K562 (cell line): ENCODE measurements around the gene RAB3C. TPM values are rescaled to one million over a fixed set of nuclear protein-coding genes. Genes with fewer than 3 reads are reported as not detected.

ENCODE experiments used
- ATAC-seq: fragments of 200-7000 bp; cut with Tn5 transposase; 3 replicates; pipeline ENCODE4 v1.9.1; 2020; ENCODE audit warnings: moderate library complexity
- BruUV-seq: library from RNA; stranded (reverse); fragments of 400-500 nt; replicated peaks from 2 replicates; lab custom pipeline; 2021; lab: Mats Ljungman, UMichigan
- CTCF ChIA-PET: fragments of 300-600 bp; formaldehyde crosslinking; extraction: SDS; loops from one replicate; lab custom pipeline; 2021; ENCODE audit warnings: low intra/inter-chr PET ratio; lab: Yijun Ruan, JAX
- POLR2A ChIA-PET: fragments of 300-600, 350-650 bp; sonication (Branson Sonifier 250); formaldehyde crosslinking; extraction: SDS; loops from one replicate; lab custom pipeline; 2021; ENCODE audit warnings: antibody characterized with exemption, inconsistent platforms; lab: Yijun Ruan, JAX
- DNase-seq, 4 experiments: peaks; one replicate each; pipeline versions ENCODE4 v3.0.0 to v3.0.0-alpha.2; 2011 to 2018; ENCODE audit warnings: low spot score in 3 of 4, mixed read lengths in 3 of 4; ENCODE audit errors: extremely low read depth in 1 of 4
- FAIRE-seq: peaks from 2 replicates; lab custom pipeline; 2011; peaks lifted over from hg19 to GRCh38; lab: Jason Lieb, UNC
- H2AFZ ChIP-seq: 2 replicates; pipeline ENCODE4 v1.6.0; 2011; ENCODE audit warnings: low read depth, low read length, control low read depth, inconsistent platforms
- H3K27ac ChIP-seq: fragments of 200-600 bp; 3 replicates; pipeline ENCODE4 v1.8.0; 2011; ENCODE audit warnings: low read depth, mild to moderate bottlenecking, control low read depth, inconsistent platforms, low read length, moderate library complexity, mixed read lengths; ENCODE audit errors: extremely low read depth
- H3K27me3 ChIP-seq, 2 experiments: fragments of 300-600 bp in 1 of 2; 2 replicates in 1 of 2; 3 replicates in 1 of 2; pipeline versions ENCODE4 v1.6.0 to v1.8.0; 2011; ENCODE audit warnings: inconsistent platforms in 2 of 2, low read length in 2 of 2, mild to moderate bottlenecking in 1 of 2, mixed read lengths in 1 of 2, moderate library complexity in 1 of 2; ENCODE audit not compliant: control insufficient read depth in 2 of 2, insufficient read depth in 2 of 2
- H3K36me3 ChIP-seq: fragments of 300-600 bp; 3 replicates; pipeline ENCODE4 v1.8.0; 2011; ENCODE audit warnings: mild to moderate bottlenecking, low read length, inconsistent platforms; ENCODE audit not compliant: control insufficient read depth, insufficient read depth
- H3K4me1 ChIP-seq, 2 experiments: fragments of 200-600 bp in 1 of 2; replicated peaks in 1 of 2; 2 replicates in 1 of 2; 3 replicates in 1 of 2; pipeline versions ENCODE4 v1.5.1 to v1.8.0; 2011; ENCODE audit warnings: inconsistent platforms in 2 of 2, low read length in 2 of 2, mild to moderate bottlenecking in 1 of 2, mixed read lengths in 1 of 2, moderate library complexity in 1 of 2; ENCODE audit not compliant: control insufficient read depth in 2 of 2, insufficient read depth in 2 of 2
- H3K4me2 ChIP-seq: 2 replicates; pipeline ENCODE4 v1.6.1; 2011; ENCODE audit warnings: low read length, control low read depth, inconsistent platforms, mixed read lengths; ENCODE audit not compliant: insufficient read depth
- H3K4me3 ChIP-seq: fragments of 200-600 bp; sonication (generic), shearing (Covaris generic); 2 replicates; pipeline ENCODE4 v1.5.1; 2016; ENCODE audit warnings: control low read depth, inconsistent platforms
- H3K79me2 ChIP-seq: fragments of 200-600 bp; 3 replicates; pipeline ENCODE4 v1.8.0; 2011; ENCODE audit warnings: low read length, inconsistent platforms; ENCODE audit not compliant: control insufficient read depth, insufficient read depth
- H3K9ac ChIP-seq, 2 experiments: 2 replicates each; pipeline versions ENCODE4 v1.6.0 to v1.6.1; 2011; ENCODE audit warnings: low read depth in 2 of 2, low read length in 2 of 2, control low read depth in 1 of 2, inconsistent platforms in 1 of 2, mild to moderate bottlenecking in 1 of 2, mixed read lengths in 1 of 2; ENCODE audit not compliant: insufficient read depth in 1 of 2
- H3K9me1 ChIP-seq: one replicate; pipeline ENCODE4 v1.6.0; 2011; ENCODE audit warnings: inconsistent platforms, mild to moderate bottlenecking, low read length, moderate library complexity; ENCODE audit not compliant: control insufficient read depth, insufficient read depth
- H3K9me3 ChIP-seq: replicated peaks from 2 replicates; pipeline ENCODE4 v1.5.1; 2011; ENCODE audit warnings: low read depth, low read length, inconsistent platforms; ENCODE audit not compliant: control insufficient read depth, insufficient read depth
- H4K20me1 ChIP-seq: replicated peaks from 2 replicates; pipeline ENCODE4 v1.6.1; 2011; ENCODE audit warnings: low read length, inconsistent platforms, mixed read lengths; ENCODE audit not compliant: control insufficient read depth, insufficient read depth
- HIVEP1 ChIP-seq: fragments of 250-450 bp; sonication (Bioruptor Pico); IDR thresholded peaks from 2 replicates; pipeline ENCODE4 v1.4.0; 2020; ENCODE audit warnings: mild to moderate bottlenecking
- SRSF3 ChIP-seq: fragments of 200-400 bp; formaldehyde crosslinking; IDR thresholded peaks from 2 replicates; pipeline ENCODE4 v1.6.1; 2016; ENCODE audit warnings: mild to moderate bottlenecking, low read length, moderate library complexity; ENCODE audit not compliant: insufficient read depth
- WGBS: fragments of 100-300 bp; shearing (Covaris generic); methylation state at CpG from one replicate; pipeline ENCODE4 v1.1.6; 2016; ENCODE audit warnings: low coverage, mixed read lengths; ENCODE audit not compliant: insufficient coverage; ENCODE audit errors: missing lambda C conversion rate; 5-methylcytosine and 5-hydroxymethylcytosine counted together
- in situ Hi-C: fragments of 300-500 bp; cut with MboI; formaldehyde crosslinking; loops from 4 replicates; pipeline ENCODE4 v1.15.0; 2018; ENCODE audit warnings: inconsistent platforms, mixed read lengths
- intact Hi-C: fragments of 100-400 bp; cut with micrococcal nuclease; formaldehyde crosslinking; loops from 2 replicates; pipeline ENCODE4 v1.14.2; 2022
- polyA plus RNA-seq, 8 experiments: library from polyadenylated mRNA; depleted of rRNA in 4 of 8; stranded (reverse) in 5 of 8; unstranded in 3 of 8; fragments of >200 nt; fragmentation: Nextera tagmentation in 2 of 8; fragmentation: Illumina TruSeq in 1 of 8; extraction: Ambion mirVana in 2 of 8; extraction: Trizol in 1 of 8; gene quantifications; 2 replicates each; pipeline versions ENCODE4 v1.2.1 to v1.2.3, GENCODE V29; 2011 to 2014; ENCODE audit warnings: inconsistent platforms in 1 of 8, missing spikeins in 1 of 8
- total RNA-seq, 7 experiments: library from RNA; depleted of rRNA in 6 of 7; stranded (reverse); fragments of >200 nt in 6 of 7; fragmentation: Illumina TruSeq in 2 of 7; extraction: Trizol in 2 of 7; gene quantifications; 2 replicates each; pipeline versions ENCODE4 v1.2.1 to v1.2.3, GENCODE V29; 2011 to 2021; ENCODE audit warnings: low replicate concordance in 1 of 7
- TF ChIP-seq, protein P1 (sequence below): fragments of 450-650 bp; conservative IDR thresholded peaks from 2 replicates; pipeline ENCODE4 v1.6.1; 2016; ENCODE audit warnings: missing genetic modification characterization, low read depth, mild to moderate bottlenecking, missing compliant biosample characterization, moderate library complexity
- TF ChIP-seq, protein P2 (sequence below), 2 experiments: fragments of 450-650 bp in 1 of 2; sonication (generic) in 1 of 2; formaldehyde crosslinking in 1 of 2; IDR thresholded peaks; 2 replicates each; pipeline versions ENCODE4 v1.7.1 to v1.9.0; 2016 to 2022; ENCODE audit warnings: inconsistent platforms in 1 of 2, mild to moderate bottlenecking in 1 of 2, missing genetic modification reagents in 1 of 2
- TF ChIP-seq, protein P3 (sequence below): fragments of 250-450 bp; sonication (Bioruptor Pico); IDR thresholded peaks from 2 replicates; pipeline ENCODE4 v1.5.1; 2021; ENCODE audit warnings: mild to moderate bottlenecking

The RAB3C gene
- total and polyA plus RNA-seq, 9 of the 15 experiments (the other 6 are each of a cell fraction or from before 2014, with no cell fraction given) = not detected

DNA sequence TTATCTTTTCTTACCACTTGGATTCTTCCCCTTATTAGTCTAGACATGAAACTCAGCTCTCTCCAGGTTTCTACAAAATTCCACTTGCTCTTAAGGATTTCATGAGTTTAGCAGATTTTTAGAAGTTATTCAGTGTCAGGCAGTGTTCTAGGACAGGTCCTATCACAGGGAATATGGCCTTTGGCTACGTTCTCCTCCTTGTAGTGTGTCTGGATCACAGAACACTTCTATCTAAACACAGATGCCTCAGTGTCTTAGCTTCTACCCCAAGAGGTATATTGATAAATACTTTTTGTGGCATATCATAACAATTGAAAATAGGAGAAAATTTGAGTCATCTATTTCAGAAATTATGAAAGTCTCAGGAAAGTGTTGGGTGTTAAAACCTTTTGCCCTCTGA lies 15.6 kb downstream of the RAB3C start:
- Histone ChIP-seq H3K4me2 (no peak overlapping the region), H3K79me2 (no peaks in the 10 kb centered on the region), H3K4me1 (no peaks in the 10 kb centered on the region), H4K20me1 (no peaks in the 10 kb centered on the region), H3K27me3 (no peaks in the 10 kb centered on the region), H3K27ac (no peak overlapping the region), H2AFZ (no peak overlapping the region), H3K9me3 (no peaks in the 10 kb centered on the region), H3K4me3 (no peak overlapping the region), H3K9me1 (no peaks in the 10 kb centered on the region), H3K9ac (no peak overlapping the region), H3K36me3 (no peaks in the 10 kb centered on the region)
- in situ Hi-C loops (no loop called here), intact Hi-C loops (no loop called here)
- ATAC-seq (no peak), DNase-seq (no peak), FAIRE-seq (no peak)
- 0% methylated on average over 1 of the region's 1 CpG for WGBS
- BruUV-seq = no TSS peak
- POLR2A ChIA-PET = no interaction called here
- TF ChIP-seq, protein P1, sequence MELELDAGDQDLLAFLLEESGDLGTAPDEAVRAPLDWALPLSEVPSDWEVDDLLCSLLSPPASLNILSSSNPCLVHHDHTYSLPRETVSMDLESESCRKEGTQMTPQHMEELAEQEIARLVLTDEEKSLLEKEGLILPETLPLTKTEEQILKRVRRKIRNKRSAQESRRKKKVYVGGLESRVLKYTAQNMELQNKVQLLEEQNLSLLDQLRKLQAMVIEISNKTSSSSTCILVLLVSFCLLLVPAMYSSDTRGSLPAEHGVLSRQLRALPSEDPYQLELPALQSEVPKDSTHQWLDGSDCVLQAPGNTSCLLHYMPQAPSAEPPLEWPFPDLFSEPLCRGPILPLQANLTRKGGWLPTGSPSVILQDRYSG (tag) = no peak
- no peak for TF ChIP-seq SRSF3
- TF ChIP-seq, protein P2, sequence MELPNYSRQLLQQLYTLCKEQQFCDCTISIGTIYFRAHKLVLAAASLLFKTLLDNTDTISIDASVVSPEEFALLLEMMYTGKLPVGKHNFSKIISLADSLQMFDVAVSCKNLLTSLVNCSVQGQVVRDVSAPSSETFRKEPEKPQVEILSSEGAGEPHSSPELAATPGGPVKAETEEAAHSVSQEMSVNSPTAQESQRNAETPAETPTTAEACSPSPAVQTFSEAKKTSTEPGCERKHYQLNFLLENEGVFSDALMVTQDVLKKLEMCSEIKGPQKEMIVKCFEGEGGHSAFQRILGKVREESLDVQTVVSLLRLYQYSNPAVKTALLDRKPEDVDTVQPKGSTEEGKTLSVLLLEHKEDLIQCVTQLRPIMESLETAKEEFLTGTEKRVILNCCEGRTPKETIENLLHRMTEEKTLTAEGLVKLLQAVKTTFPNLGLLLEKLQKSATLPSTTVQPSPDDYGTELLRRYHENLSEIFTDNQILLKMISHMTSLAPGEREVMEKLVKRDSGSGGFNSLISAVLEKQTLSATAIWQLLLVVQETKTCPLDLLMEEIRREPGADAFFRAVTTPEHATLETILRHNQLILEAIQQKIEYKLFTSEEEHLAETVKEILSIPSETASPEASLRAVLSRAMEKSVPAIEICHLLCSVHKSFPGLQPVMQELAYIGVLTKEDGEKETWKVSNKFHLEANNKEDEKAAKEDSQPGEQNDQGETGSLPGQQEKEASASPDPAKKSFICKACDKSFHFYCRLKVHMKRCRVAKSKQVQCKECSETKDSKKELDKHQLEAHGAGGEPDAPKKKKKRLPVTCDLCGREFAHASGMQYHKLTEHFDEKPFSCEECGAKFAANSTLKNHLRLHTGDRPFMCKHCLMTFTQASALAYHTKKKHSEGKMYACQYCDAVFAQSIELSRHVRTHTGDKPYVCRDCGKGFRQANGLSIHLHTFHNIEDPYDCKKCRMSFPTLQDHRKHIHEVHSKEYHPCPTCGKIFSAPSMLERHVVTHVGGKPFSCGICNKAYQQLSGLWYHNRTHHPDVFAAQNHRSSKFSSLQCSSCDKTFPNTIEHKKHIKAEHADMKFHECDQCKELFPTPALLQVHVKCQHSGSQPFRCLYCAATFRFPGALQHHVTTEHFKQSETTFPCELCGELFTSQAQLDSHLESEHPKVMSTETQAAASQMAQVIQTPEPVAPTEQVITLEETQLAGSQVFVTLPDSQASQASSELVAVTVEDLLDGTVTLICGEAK (IDR thresholded peaks at IDR 0.05) = no peak
- TF ChIP-seq, protein P2 (CRISPR knock-in tag; IDR thresholded peaks at IDR 0.05) = no peak
- TF ChIP-seq, protein P3, sequence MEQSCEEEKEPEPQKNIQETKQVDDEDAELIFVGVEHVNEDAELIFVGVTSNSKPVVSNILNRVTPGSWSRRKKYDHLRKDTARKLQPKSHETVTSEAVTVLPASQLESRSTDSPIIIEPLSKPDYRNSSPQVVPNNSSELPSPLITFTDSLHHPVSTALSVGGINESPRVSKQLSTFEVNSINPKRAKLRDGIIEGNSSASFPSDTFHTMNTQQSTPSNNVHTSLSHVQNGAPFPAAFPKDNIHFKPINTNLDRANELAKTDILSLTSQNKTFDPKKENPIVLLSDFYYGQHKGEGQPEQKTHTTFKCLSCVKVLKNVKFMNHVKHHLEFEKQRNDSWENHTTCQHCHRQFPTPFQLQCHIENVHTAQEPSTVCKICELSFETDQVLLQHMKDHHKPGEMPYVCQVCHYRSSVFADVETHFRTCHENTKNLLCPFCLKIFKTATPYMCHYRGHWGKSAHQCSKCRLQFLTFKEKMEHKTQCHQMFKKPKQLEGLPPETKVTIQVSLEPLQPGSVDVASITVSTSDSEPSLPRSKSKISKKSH (CRISPR knock-in tag) = no peak
- TF ChIP-seq HIVEP1 (CRISPR knock-in tag) = no peak
- CTCF ChIA-PET = no interaction called here
